Keratinocyte (primary cell): Measurements from ENCODE around the gene ENTPD2. TPM values are rescaled to one million over a fixed set of nuclear protein-coding genes. Genes with fewer than 3 reads are reported as not detected.

Experiments
- DNase-seq: peaks from one replicate; pipeline ENCODE4 v3.0.0-alpha.2; 2011; ENCODE audit warnings: low read depth, missing footprints, low spot score
- FAIRE-seq: peaks from 2 replicates; lab custom pipeline; 2011; peaks lifted over from hg19 to GRCh38; lab: Jason Lieb, UNC
- H2AFZ ChIP-seq: 2 replicates; pipeline ENCODE4 v1.6.0; 2012; ENCODE audit warnings: low read length, control low read depth, inconsistent platforms; ENCODE audit not compliant: control insufficient read depth
- H3K27ac ChIP-seq: 2 replicates; pipeline ENCODE4 v1.5.1; 2011; ENCODE audit warnings: low read length; ENCODE audit not compliant: control insufficient read depth, insufficient read depth
- H3K27me3 ChIP-seq: 3 replicates; pipeline ENCODE4 v1.6.0; 2011; ENCODE audit warnings: low read length; ENCODE audit not compliant: control insufficient read depth, insufficient read depth; ENCODE audit errors: extremely low read depth
- H3K36me3 ChIP-seq, 2 experiments: 2 replicates in 1 of 2; 3 replicates in 1 of 2; pipeline ENCODE4 v1.5.1; 2011; ENCODE audit warnings: low read length in 2 of 2, mild to moderate bottlenecking in 1 of 2; ENCODE audit not compliant: control insufficient read depth in 2 of 2, insufficient read depth in 2 of 2; ENCODE audit errors: extremely low read depth in 1 of 2
- H3K4me1 ChIP-seq: 3 replicates; pipeline ENCODE4 v1.5.1; 2011; ENCODE audit warnings: low read length; ENCODE audit not compliant: control insufficient read depth, insufficient read depth; ENCODE audit errors: extremely low read depth
- H3K4me2 ChIP-seq: 3 replicates; pipeline ENCODE4 v1.6.0; 2011; ENCODE audit warnings: low read depth, low read length; ENCODE audit not compliant: control insufficient read depth, insufficient read depth; ENCODE audit errors: extremely low read depth
- H3K4me3 ChIP-seq, 3 experiments: fragments of 200-600 bp in 1 of 3; sonication (generic) in 1 of 3; 2 replicates in 2 of 3; 3 replicates in 1 of 3; pipeline ENCODE4 v1.5.1; 2011 to 2016; ENCODE audit warnings: low read length in 3 of 3, mild to moderate bottlenecking in 3 of 3, control low read depth in 2 of 3, inconsistent platforms in 1 of 3, low read depth in 1 of 3, mixed read lengths in 1 of 3, mixed run types in 1 of 3, moderate library complexity in 1 of 3; ENCODE audit not compliant: control insufficient read depth in 2 of 3, insufficient read depth in 2 of 3; ENCODE audit errors: extremely low read depth in 1 of 3
- H3K79me2 ChIP-seq: 2 replicates; pipeline ENCODE4 v1.6.0; 2012; ENCODE audit warnings: low read length; ENCODE audit not compliant: control insufficient read depth, insufficient read depth
- H3K9ac ChIP-seq: 3 replicates; pipeline ENCODE4 v1.6.0; 2011; ENCODE audit warnings: low read length; ENCODE audit not compliant: control insufficient read depth, insufficient read depth; ENCODE audit errors: extremely low read depth
- H3K9me1 ChIP-seq: 3 replicates; pipeline ENCODE4 v1.6.0; 2011; ENCODE audit warnings: low read length; ENCODE audit not compliant: control insufficient read depth, insufficient read depth; ENCODE audit errors: extremely low read depth
- H3K9me3 ChIP-seq: 2 replicates; pipeline ENCODE4 v1.5.1; 2012; ENCODE audit warnings: low read depth, low read length; ENCODE audit not compliant: control insufficient read depth
- H4K20me1 ChIP-seq: 3 replicates; pipeline ENCODE4 v1.6.0; 2011; ENCODE audit warnings: low read length; ENCODE audit not compliant: control insufficient read depth, insufficient read depth; ENCODE audit errors: extremely low read depth
- EZH2 ChIP-seq: IDR thresholded peaks from one replicate; pipeline ENCODE4 v1.6.1; 2012; ENCODE audit warnings: inconsistent platforms, mild to moderate bottlenecking, low read length, moderate library complexity
- dilution Hi-C: fragments of 300-500 bp; cut with MboI; formaldehyde crosslinking; loops from one replicate; pipeline ENCODE4 v1.7.0; 2020; ENCODE audit warnings: low sequenced_read_pairs; ENCODE audit not compliant: extremely low pct_ligation_motif_present
- polyA plus RNA-seq, 5 experiments: library from polyadenylated mRNA; depleted of rRNA in 3 of 5; stranded (reverse) in 3 of 5; stranded (forward) in 1 of 5; unstranded in 1 of 5; fragments of >200 nt; gene quantifications; 1 replicate in 1 of 5; 2 replicates in 3 of 5; 3 replicates in 1 of 5; pipeline versions ENCODE4 v1.2.1 to v1.2.3, GENCODE V29; 2011 to 2012; ENCODE audit warnings: missing spikeins in 2 of 5, low read depth in 1 of 5, low replicate concordance in 1 of 5
- TF ChIP-seq, protein P1 (sequence below), 3 experiments: IDR thresholded peaks in 1 of 3; conservative IDR thresholded peaks in 1 of 3; optimal IDR thresholded peaks in 1 of 3; 2 replicates in 2 of 3; 3 replicates in 1 of 3; pipeline versions ENCODE3 to v1.5.1; 2011; ENCODE audit warnings: low read length in 3 of 3, mild to moderate bottlenecking in 3 of 3, moderate library complexity in 2 of 3, control low read depth in 1 of 3, inconsistent platforms in 1 of 3; ENCODE audit not compliant: insufficient read depth in 2 of 3; ENCODE audit errors: extremely low read depth in 1 of 3

ENTPD2 gene
- polyA plus RNA-seq, 1 donor (not counting 4 experiments of a cell fraction or from before 2014, with no cell fraction given) = 0.52 TPM

DNA sequence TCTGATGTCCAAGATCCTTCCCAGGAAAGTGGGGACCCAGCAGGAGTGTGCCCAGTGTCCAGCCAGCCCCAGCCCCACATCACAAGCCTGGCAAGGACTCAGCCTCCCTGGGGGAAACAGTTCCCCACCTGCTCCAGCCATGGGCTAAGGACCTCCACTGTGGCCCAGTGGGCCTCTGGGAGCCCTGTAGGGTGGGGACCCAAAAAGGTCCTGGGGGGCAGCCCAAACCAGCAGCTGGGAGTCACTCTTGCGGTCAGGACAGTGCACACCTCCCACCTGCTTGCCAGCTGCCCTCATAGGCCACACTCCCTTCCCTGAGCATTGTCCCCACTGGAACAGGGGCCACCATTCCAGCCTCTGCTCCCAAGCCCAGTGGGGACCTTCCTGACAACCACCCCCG lies 27.5 kb downstream of the ENTPD2 start:
- no peak overlapping the region for H3K4me3 ChIP-seq
- FAIRE-seq (no peak), DNase-seq (no peak)
- H3K9ac ChIP-seq = no peak overlapping the region
- H3K79me2 ChIP-seq = no peaks in the 10 kb centered on the region
- H3K27me3 ChIP-seq = peaks cover 15% of the 10 kb centered on the region
- no peaks in the 10 kb centered on the region for H3K9me1 ChIP-seq
- no peaks in the 10 kb centered on the region for H3K9me3 ChIP-seq
- no peaks in the 10 kb centered on the region for H3K36me3 ChIP-seq
- peaks cover 7% of the 10 kb centered on the region for H3K4me1 ChIP-seq
- H3K27ac ChIP-seq = no peak overlapping the region
- no peak overlapping the region for H2AFZ ChIP-seq
- no peak overlapping the region for H3K4me2 ChIP-seq
- dilution Hi-C loops = no loop called here
- TF ChIP-seq EZH2 = no peak
- TF ChIP-seq, protein P1, sequence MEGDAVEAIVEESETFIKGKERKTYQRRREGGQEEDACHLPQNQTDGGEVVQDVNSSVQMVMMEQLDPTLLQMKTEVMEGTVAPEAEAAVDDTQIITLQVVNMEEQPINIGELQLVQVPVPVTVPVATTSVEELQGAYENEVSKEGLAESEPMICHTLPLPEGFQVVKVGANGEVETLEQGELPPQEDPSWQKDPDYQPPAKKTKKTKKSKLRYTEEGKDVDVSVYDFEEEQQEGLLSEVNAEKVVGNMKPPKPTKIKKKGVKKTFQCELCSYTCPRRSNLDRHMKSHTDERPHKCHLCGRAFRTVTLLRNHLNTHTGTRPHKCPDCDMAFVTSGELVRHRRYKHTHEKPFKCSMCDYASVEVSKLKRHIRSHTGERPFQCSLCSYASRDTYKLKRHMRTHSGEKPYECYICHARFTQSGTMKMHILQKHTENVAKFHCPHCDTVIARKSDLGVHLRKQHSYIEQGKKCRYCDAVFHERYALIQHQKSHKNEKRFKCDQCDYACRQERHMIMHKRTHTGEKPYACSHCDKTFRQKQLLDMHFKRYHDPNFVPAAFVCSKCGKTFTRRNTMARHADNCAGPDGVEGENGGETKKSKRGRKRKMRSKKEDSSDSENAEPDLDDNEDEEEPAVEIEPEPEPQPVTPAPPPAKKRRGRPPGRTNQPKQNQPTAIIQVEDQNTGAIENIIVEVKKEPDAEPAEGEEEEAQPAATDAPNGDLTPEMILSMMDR (optimal IDR thresholded peaks at IDR 0.05 in 1 of 3, IDR thresholded peaks at IDR 0.05 in 1 of 3, conservative IDR thresholded peaks at IDR 0.05 in 1 of 3; ENCODE audit: extremely low read depth in 1 of 3, insufficient read depth in 2 of 3, low read length in 3 of 3) = no peak
- no peaks in the 10 kb centered on the region for H4K20me1 ChIP-seq

DNA sequence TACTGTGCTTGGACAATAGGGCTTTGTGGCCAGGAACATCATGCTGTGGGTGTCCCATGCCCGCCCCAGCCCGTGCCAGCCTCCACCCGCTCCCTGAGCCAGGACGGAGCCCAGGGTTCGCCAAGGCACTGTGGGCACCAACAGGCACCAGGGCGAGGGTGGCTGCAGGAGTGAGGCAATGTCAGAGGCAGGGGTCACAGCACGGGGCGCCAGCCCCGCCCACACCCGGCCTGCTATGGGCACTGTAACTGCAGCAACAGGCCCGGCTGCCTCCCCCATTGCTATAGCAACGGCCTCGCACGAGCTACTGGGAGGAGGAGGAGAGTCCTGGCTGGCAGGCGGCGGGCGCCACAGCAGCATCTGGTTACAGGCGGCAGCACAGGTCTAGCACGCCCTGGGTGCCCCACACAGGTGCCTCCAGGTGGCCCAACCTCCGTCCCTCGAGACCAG lies 28.3 kb downstream of the ENTPD2 start:
- Histone ChIP-seq H3K9me1 (no peaks in the 10 kb centered on the region), H3K4me1 (peaks cover 7% of the 10 kb centered on the region), H3K9me3 (no peaks in the 10 kb centered on the region), H4K20me1 (no peaks in the 10 kb centered on the region), H3K27ac (no peak overlapping the region), H3K36me3 (no peaks in the 10 kb centered on the region), H2AFZ (no peak overlapping the region), H3K4me2 (no peak overlapping the region), H3K27me3 (peaks cover 15% of the 10 kb centered on the region), H3K9ac (no peak overlapping the region), H3K4me3 (no peak overlapping the region), H3K79me2 (no peaks in the 10 kb centered on the region)
- DNase-seq (no peak), FAIRE-seq (no peak)
- TF ChIP-seq, protein P1 (optimal IDR thresholded peaks at IDR 0.05 in 1 of 3, IDR thresholded peaks at IDR 0.05 in 1 of 3, conservative IDR thresholded peaks at IDR 0.05 in 1 of 3; ENCODE audit: extremely low read depth in 1 of 3, insufficient read depth in 2 of 3, low read length in 3 of 3) = peak in 1 of 3 experiments; percentile 18
- no peak for TF ChIP-seq EZH2
- dilution Hi-C loops = no loop called here
